GM12891 (cell line): ENCODE results near the gene PEPD.
A peak's percentile ranks its signal among the peaks of the same experiment; 100 is the strongest.

Experiments used
- DNase-seq: peaks from one replicate; pipeline ENCODE4 v3.0.0; 2011; ENCODE audit warnings: low spot score; ENCODE audit not compliant: insufficient read length
- FAIRE-seq: peaks from 2 replicates; lab custom pipeline; 2011; peaks lifted over from hg19 to GRCh38; lab: Jason Lieb, UNC
- PAX5 ChIP-seq: IDR thresholded peaks from 2 replicates; pipeline ENCODE4 v1.6.1; 2011; ENCODE audit warnings: low read length, moderate library complexity, mild to moderate bottlenecking; ENCODE audit not compliant: insufficient read depth, severe bottlenecking
- POLR2A ChIP-seq: IDR thresholded peaks from 2 replicates; pipeline ENCODE4 v1.6.1; 2011; ENCODE audit warnings: low read depth, low read length, control low read depth
- POLR2AphosphoS5 ChIP-seq: IDR thresholded peaks from 2 replicates; pipeline ENCODE4 v1.6.1; 2011; ENCODE audit warnings: low read depth, low read length, control low read depth
- POU2F2 ChIP-seq: IDR thresholded peaks from 2 replicates; pipeline ENCODE4 v1.6.1; 2011; ENCODE audit warnings: low read depth, mild to moderate bottlenecking, control low read depth, low read length, moderate library complexity
- SPI1 ChIP-seq: IDR thresholded peaks from 2 replicates; pipeline ENCODE4 v1.6.1; 2011; ENCODE audit warnings: low read depth, low read length, control low read depth
- TAF1 ChIP-seq: IDR thresholded peaks from 2 replicates; pipeline ENCODE4 v1.6.1; 2011; ENCODE audit warnings: low read depth, low read length, control low read depth

PEPD gene

GRCh38 chr19:33508009-33508408 is 13.6 kb downstream of the PEPD start:
- FAIRE-seq (no peak), DNase-seq (no peak)
- TF ChIP-seq PAX5 (no peak), POLR2AphosphoS5 (no peak), POLR2A (no peak), POU2F2 (no peak), SPI1 (no peak), TAF1 (no peak)

- TF ChIP-seq SPI1 (no peak), POLR2AphosphoS5 (no peak), POLR2A (no peak), PAX5 (no peak), POU2F2 (no peak), TAF1 (no peak)
- DNase-seq = no peak
- no peak for FAIRE-seq
Measured at GRCh38 chr19:33507021-33507956, 14.3 kb downstream of the PEPD start.

DNA sequence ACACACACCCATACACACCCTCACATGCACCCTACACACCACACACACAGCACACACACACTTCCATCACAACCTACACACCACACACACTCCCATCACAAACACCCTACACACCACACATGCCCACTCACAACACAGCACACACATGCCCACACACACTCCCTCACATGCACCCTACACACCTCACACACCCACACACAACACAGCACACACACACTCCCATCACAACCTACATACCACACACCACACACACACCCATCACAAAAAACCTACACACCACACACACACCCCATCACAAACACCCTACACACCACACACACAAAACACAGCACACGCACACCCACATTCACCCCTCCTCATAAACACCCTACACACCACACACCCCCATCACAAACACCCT is 15.1 kb downstream of the PEPD start:
- FAIRE-seq = peak; percentile 13
- TF ChIP-seq POLR2AphosphoS5 (no peak), SPI1 (no peak), PAX5 (no peak), POU2F2 (no peak), TAF1 (no peak), POLR2A (no peak)
- DNase-seq = no peak

GRCh38 chr19:33505823-33506222 is 15.8 kb downstream of the PEPD start:
- no peak for TF ChIP-seq TAF1
- no peak for TF ChIP-seq POLR2AphosphoS5
- TF ChIP-seq POU2F2 = no peak
- no peak for TF ChIP-seq PAX5
- DNase-seq (no peak), FAIRE-seq (peak; percentile 79)

GRCh38 chr19:33505148-33505547 is 16.4 kb downstream of the PEPD start:
- no peak for DNase-seq
- TF ChIP-seq POLR2A = no peak
- TF ChIP-seq SPI1 = no peak
- TF ChIP-seq POLR2AphosphoS5 = no peak
- no peak for TF ChIP-seq PAX5
- no peak for TF ChIP-seq POU2F2
- no peak for TF ChIP-seq TAF1
- no peak for FAIRE-seq

DNA sequence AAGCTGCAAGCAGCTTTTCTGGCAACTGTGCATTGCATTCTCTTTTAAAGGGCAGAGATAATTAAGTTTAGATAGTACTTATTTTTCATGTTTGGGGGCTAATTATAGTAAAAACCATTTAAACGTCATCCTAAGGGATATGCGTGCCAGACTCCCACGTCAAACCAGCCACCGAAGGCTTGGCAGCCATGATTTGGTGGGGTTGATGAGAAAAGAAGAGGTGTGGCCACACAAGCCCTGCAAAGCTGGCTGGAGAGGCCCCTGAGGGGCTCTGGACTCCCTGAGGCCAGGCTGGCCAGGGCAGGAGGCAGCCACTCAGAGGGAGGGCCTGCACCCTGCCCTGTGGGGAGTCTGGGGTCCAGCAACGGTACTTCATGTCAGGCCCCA is 17.5 kb downstream of the PEPD start:
- FAIRE-seq = no peak
- DNase-seq = no peak
- no peak for TF ChIP-seq TAF1
- TF ChIP-seq POLR2A = no peak
- no peak for TF ChIP-seq POU2F2
- TF ChIP-seq PAX5 = no peak
- TF ChIP-seq SPI1 = no peak
- TF ChIP-seq POLR2AphosphoS5 = no peak

DNA sequence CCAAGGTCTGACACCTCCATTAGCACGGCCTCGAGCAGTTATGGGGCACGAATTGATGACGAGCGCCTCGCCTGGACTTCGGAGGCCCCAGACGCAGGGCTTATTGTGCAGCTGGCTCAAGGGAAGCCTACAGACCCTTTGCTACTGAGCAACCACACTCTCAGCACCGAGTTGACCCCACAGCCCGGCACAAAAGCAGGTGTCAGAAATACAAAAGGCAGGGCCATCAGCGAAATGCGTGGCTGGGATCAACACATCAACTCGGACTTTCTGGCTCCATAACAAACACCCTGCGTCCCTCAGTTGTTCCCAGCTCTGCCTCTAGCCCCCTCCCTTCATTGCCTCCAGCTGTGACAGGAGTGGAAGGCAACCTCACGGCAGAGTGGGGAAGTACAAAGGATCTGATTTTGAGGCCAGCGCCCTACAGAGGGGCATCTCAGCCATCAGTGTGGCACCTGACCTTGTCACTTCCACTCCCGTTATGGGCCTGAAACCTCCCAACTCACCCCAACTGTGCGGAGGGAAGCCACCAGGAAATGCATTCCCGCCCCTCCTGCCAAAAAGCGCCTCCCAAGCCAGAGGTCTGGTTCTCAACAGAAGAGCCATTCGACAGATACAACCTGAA is 18.0 kb downstream of the PEPD start:
- TF ChIP-seq POU2F2 = no peak
- no peak for TF ChIP-seq SPI1
- TF ChIP-seq POLR2A = no peak
- TF ChIP-seq POLR2AphosphoS5 = no peak
- TF ChIP-seq TAF1 = no peak
- no peak for TF ChIP-seq PAX5
- DNase-seq = no peak
- no peak for FAIRE-seq

DNA sequence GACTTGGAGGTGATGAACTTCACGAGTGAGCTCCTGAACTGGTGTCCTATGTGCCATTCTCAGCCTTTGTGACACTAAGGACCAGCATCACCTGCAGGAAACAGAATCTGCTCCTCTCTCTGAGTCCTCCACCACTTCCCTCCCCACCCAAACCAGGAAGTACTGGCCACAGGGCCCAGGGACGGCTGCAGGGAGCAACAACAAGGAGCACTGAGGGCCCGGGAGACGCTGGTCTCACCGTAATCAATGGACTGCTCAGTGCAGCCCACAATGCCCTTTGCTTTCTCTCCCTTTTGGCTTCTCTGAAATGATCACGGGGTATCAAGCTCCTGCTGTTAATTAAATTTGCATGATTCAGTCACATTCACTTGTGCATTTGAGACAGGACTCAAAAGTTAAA is 18.6 kb downstream of the PEPD start:
- FAIRE-seq (no peak), DNase-seq (no peak)
- TF ChIP-seq PAX5 = no peak
- TF ChIP-seq POLR2AphosphoS5 = no peak
- TF ChIP-seq POU2F2 = no peak
- no peak for TF ChIP-seq TAF1
- no peak for TF ChIP-seq POLR2A
- TF ChIP-seq SPI1 = no peak

DNA sequence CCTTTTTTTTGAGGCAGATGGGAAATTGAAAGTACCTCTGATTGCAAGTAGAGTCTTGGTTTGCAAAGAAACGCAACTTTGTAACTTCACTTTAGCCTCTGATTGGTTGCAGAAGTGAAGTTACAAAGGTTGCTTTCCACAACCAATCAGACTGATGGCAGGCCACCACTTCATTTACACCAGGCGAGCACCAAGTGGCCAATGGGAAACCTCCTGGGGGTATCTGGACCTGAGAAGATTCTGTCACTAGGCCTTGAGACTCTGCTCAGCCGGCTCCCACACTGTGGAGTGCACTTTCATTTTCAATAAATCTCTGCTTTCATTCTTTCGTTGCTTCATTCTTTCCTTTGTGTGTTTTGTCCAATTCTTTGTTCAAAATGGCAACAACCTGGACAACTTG is 19.1 kb downstream of the PEPD start:
- FAIRE-seq (no peak), DNase-seq (no peak)
- TF ChIP-seq POLR2AphosphoS5 (no peak), POLR2A (no peak), POU2F2 (no peak), TAF1 (no peak), SPI1 (no peak)
